Tibial nerve (tissue), 3 donors: ENCODE data around the gene SLC35A5.

Source experiments
- POLR2A ChIP-seq, 2 donors: fragments of 450-650 bp; IDR thresholded peaks; one replicate each; pipeline ENCODE4 v1.6.1; 2017; ENCODE audit warnings: antibody characterized with exemption in 2 of 2, mild to moderate bottlenecking in 2 of 2, moderate library complexity in 2 of 2
- TF ChIP-seq, protein P1 (sequence below), 5 experiments: fragments of 200-600 bp in 3 of 5; fragments of 450-650 bp in 2 of 5; sonication (generic) in 3 of 5; IDR thresholded peaks; one replicate each; pipeline ENCODE4 v1.5.1; 2016 to 2019; ENCODE audit warnings: antibody characterized with exemption in 5 of 5, mild to moderate bottlenecking in 3 of 5, moderate library complexity in 2 of 5

DNA sequence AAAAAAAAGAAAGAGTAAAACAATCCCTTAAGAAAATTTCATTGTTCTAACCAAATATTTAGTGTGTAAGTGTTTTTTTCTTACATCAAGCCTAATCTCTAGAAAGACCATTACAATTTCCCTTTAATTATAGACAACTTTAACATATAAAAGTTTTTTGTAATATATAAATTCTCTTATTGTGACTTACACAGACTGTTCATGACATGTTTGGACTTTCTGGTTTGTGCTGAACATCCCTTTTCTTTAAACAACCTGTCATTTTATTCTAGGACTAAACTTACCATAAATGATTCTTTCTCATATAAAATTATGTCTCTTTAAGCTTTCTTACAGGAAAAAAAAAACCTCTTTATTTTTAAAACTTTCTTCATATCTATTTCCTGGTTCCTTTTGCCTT lies 49.5 kb upstream of the SLC35A5 start:
- TF ChIP-seq, protein P1, sequence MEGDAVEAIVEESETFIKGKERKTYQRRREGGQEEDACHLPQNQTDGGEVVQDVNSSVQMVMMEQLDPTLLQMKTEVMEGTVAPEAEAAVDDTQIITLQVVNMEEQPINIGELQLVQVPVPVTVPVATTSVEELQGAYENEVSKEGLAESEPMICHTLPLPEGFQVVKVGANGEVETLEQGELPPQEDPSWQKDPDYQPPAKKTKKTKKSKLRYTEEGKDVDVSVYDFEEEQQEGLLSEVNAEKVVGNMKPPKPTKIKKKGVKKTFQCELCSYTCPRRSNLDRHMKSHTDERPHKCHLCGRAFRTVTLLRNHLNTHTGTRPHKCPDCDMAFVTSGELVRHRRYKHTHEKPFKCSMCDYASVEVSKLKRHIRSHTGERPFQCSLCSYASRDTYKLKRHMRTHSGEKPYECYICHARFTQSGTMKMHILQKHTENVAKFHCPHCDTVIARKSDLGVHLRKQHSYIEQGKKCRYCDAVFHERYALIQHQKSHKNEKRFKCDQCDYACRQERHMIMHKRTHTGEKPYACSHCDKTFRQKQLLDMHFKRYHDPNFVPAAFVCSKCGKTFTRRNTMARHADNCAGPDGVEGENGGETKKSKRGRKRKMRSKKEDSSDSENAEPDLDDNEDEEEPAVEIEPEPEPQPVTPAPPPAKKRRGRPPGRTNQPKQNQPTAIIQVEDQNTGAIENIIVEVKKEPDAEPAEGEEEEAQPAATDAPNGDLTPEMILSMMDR (IDR thresholded peaks at IDR 0.05), result no peak
- no peak for TF ChIP-seq POLR2A (IDR thresholded peaks at IDR 0.05)
